ENCODE results near the gene NHSL1. TPM values are rescaled to one million over a fixed set of nuclear protein-coding genes. Genes with fewer than 3 reads are reported as not detected.

Gene NHSL1, protein sequence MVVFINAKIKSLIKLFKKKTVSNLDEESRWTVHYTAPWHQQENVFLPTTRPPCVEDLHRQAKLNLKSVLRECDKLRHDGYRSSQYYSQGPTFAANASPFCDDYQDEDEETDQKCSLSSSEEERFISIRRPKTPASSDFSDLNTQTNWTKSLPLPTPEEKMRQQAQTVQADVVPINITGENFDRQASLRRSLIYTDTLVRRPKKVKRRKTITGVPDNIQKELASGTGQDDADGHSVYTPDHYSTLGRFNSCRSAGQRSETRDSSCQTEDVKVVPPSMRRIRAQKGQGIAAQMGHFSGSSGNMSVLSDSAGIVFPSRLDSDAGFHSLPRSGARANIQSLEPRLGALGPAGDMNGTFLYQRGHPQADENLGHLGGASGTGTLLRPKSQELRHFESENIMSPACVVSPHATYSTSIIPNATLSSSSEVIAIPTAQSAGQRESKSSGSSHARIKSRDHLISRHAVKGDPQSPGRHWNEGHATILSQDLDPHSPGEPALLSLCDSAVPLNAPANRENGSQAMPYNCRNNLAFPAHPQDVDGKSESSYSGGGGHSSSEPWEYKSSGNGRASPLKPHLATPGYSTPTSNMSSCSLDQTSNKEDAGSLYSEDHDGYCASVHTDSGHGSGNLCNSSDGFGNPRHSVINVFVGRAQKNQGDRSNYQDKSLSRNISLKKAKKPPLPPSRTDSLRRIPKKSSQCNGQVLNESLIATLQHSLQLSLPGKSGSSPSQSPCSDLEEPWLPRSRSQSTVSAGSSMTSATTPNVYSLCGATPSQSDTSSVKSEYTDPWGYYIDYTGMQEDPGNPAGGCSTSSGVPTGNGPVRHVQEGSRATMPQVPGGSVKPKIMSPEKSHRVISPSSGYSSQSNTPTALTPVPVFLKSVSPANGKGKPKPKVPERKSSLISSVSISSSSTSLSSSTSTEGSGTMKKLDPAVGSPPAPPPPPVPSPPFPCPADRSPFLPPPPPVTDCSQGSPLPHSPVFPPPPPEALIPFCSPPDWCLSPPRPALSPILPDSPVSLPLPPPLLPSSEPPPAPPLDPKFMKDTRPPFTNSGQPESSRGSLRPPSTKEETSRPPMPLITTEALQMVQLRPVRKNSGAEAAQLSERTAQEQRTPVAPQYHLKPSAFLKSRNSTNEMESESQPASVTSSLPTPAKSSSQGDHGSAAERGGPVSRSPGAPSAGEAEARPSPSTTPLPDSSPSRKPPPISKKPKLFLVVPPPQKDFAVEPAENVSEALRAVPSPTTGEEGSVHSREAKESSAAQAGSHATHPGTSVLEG (N-terminal part only)
- 17.2 to 23.7 TPM (median 23.4 TPM) in 3 replicates for total RNA-seq
- long read RNA-seq, partial matches to known transcripts, result 3 of 7 reads
- long read RNA-seq, other reads (novel, unspliced or antisense), result 3 of 7 reads

DNA sequence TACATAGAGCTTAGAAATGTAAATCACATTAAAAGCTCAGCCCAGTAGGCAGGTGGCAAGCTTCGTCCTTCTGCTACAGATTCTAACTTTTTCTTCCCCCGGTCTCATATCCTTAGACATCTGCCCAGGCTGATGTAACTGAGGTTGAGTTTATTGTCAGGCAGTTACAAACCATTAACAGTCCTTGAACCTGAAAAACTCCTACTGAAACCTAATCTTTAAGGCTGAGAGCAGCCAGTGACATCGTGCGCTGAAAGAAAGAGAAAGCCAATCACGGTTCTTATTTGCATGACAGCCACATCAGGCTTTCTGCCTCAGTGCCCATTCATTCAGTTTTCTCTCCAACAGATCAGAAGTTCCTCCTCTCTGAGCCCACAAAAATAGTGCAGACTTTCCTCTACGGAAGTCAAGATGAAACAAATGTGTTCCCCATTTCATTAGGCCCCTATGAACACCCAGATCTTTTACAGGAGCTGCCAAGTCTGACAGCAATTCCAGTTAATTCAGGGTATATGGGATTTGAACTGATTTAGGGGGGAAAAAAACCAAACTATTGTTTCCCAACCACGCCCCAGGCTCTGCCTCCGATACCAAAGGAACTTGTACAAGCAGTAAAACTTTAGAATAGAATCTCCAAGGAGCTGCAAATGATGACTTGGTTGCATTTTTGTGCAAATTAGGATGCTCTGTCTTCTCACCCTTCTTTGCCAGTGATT lies at the start of gene NHSL1:
Gene NHSL1, minus strand, starts transcription at position 192 of the 716 bp plus-strand sequence. CDS start 204 bp downstream, outside the sequence.
- H3K4me3 Mint-ChIP-seq (ENCODE audit: unreplicated experiment), result no peak within 1 kb of the TSS
- no peak for DNase-seq (ENCODE audit: low spot score)
- H3K9me3 Mint-ChIP-seq (ENCODE audit: low read depth), result no peaks in the 10 kb centered on the region
- H3K4me1 Mint-ChIP-seq (ENCODE audit: low read depth), result peaks cover 35% of the 10 kb centered on the region
- peak within 1 kb of the TSS; percentile 24 for H3K27ac Mint-ChIP-seq (ENCODE audit: unreplicated experiment)
- H3K27me3 Mint-ChIP-seq (ENCODE audit: low read depth), result no peaks in the 10 kb centered on the region
- no peaks in the 10 kb centered on the region for H3K36me3 Mint-ChIP-seq (ENCODE audit: low read depth)
- TF ChIP-seq, protein P1, sequence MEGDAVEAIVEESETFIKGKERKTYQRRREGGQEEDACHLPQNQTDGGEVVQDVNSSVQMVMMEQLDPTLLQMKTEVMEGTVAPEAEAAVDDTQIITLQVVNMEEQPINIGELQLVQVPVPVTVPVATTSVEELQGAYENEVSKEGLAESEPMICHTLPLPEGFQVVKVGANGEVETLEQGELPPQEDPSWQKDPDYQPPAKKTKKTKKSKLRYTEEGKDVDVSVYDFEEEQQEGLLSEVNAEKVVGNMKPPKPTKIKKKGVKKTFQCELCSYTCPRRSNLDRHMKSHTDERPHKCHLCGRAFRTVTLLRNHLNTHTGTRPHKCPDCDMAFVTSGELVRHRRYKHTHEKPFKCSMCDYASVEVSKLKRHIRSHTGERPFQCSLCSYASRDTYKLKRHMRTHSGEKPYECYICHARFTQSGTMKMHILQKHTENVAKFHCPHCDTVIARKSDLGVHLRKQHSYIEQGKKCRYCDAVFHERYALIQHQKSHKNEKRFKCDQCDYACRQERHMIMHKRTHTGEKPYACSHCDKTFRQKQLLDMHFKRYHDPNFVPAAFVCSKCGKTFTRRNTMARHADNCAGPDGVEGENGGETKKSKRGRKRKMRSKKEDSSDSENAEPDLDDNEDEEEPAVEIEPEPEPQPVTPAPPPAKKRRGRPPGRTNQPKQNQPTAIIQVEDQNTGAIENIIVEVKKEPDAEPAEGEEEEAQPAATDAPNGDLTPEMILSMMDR (IDR thresholded peaks at IDR 0.05), result no peak

DNA sequence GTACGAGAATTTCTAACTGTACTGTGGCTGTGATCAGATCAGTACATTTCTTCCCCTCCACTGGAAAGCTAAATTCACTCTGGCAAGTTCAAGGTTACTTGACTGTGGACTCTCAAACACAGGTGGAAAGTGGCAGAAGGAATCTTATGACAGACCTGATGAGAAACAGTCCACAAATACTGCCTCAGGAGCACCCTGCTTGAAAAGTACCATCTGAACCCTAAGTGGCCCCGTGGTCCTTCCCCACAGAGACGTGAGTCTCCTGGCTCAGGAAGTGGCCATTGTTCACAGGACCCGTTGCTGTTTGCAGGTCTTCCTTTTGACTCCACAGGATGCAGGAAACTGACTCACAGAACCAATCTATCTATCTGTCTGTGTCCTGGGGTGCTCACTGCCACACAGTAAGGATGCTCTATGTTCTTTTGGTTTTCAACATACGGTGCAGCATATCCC lies 47.5 kb upstream of the NHSL1 start:
- Mint-ChIP-seq H3K9me3 (ENCODE audit: low read depth) (no peaks in the 10 kb centered on the region), H3K27me3 (ENCODE audit: low read depth) (no peaks in the 10 kb centered on the region), H3K27ac (ENCODE audit: unreplicated experiment) (peak overlapping the region; percentile 93), H3K4me1 (ENCODE audit: low read depth) (peaks cover 45% of the 10 kb centered on the region), H3K4me3 (ENCODE audit: unreplicated experiment) (no peak overlapping the region), H3K36me3 (ENCODE audit: low read depth) (no peaks in the 10 kb centered on the region)
- TF ChIP-seq, protein P1 (IDR thresholded peaks at IDR 0.05), result no peak
- DNase-seq (ENCODE audit: low spot score), result no peak

DNA sequence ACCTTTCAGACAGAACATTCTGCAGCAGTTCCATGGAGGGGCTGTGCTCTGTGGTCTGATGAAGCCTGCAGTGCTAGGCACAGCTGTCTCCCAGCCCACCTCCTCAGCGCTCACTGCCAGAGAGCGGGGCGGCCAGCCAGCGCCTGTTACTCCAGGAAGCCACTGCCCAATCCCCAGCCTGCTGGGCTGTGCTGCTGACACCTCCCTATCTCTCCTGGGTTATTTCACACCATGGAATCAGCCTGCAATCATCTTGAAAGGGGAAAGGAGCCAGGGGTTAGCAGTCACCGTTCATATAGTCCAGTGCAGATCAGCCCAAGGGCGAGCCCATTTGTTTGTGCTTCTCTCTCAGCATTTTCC lies 46.3 kb upstream of the NHSL1 start:
- Mint-ChIP-seq H3K4me1 (ENCODE audit: low read depth) (peaks cover 56% of the 10 kb centered on the region), H3K27me3 (ENCODE audit: low read depth) (no peaks in the 10 kb centered on the region), H3K9me3 (ENCODE audit: low read depth) (no peaks in the 10 kb centered on the region), H3K4me3 (ENCODE audit: unreplicated experiment) (peak overlapping the region; percentile 79), H3K27ac (ENCODE audit: unreplicated experiment) (peak overlapping the region; percentile 93), H3K36me3 (ENCODE audit: low read depth) (no peaks in the 10 kb centered on the region)
- TF ChIP-seq, protein P1 (IDR thresholded peaks at IDR 0.05), result no peak
- DNase-seq (ENCODE audit: low spot score), result no peak

DNA sequence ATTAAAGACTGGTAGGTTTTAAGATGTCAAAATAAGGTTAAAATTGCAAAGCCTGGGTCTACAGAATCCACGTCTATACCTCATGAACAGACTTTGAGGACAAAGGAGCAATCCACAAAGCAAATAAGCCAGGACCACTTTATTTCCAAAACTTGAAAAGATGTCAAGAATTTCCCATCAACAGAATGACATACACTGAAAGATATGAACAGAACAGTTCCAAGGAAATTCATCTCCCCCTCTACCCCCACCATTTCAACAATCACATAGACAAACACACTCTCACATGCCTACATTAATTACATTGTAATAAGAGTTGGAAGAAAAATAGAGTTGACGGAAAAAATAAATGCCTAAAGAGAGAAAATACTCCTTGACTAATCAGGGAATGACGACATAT lies 45.2 kb upstream of the NHSL1 start:
- Mint-ChIP-seq H3K4me1 (ENCODE audit: low read depth) (peaks cover 67% of the 10 kb centered on the region), H3K9me3 (ENCODE audit: low read depth) (no peaks in the 10 kb centered on the region), H3K4me3 (ENCODE audit: unreplicated experiment) (peak overlapping the region; percentile 79), H3K27me3 (ENCODE audit: low read depth) (no peaks in the 10 kb centered on the region), H3K36me3 (ENCODE audit: low read depth) (no peaks in the 10 kb centered on the region), H3K27ac (ENCODE audit: unreplicated experiment) (peak overlapping the region; percentile 93)
- DNase-seq (ENCODE audit: low spot score), result no peak
- TF ChIP-seq, protein P1 (IDR thresholded peaks at IDR 0.05), result no peak

Data from chondrocyte (in vitro differentiated cells).